CD14-positive monocyte (primary cell): ENCODE results near the gene FCRL3. TPM values are rescaled to one million over a fixed set of nuclear protein-coding genes. Genes with fewer than 3 reads are reported as not detected.

Experiments used
- DNase-seq, 3 donors: peaks; one replicate each; pipeline ENCODE4 v3.0.0-alpha.2; 2011 to 2022
- H2AFZ ChIP-seq: 2 replicates; pipeline ENCODE4 v1.6.0; 2012; ENCODE audit warnings: mild to moderate bottlenecking, low read depth, low read length, inconsistent platforms; ENCODE audit not compliant: insufficient read depth, poor library complexity, severe bottlenecking
- H3K27ac ChIP-seq, 2 donors: 1 replicate in 1 of 2; 2 replicates in 1 of 2; pipeline ENCODE4 v1.5.1; 2012 to 2013; ENCODE audit warnings: low read length in 2 of 2, control low read depth in 1 of 2, inconsistent platforms in 1 of 2, low read depth in 1 of 2, mild to moderate bottlenecking in 1 of 2
- H3K27me3 ChIP-seq, 2 donors: one replicate each; pipeline versions ENCODE4 v1.6.0 to v1.6.1; 2011 to 2013; ENCODE audit warnings: low read length in 2 of 2; ENCODE audit not compliant: control insufficient read depth in 2 of 2, insufficient read depth in 2 of 2
- H3K36me3 ChIP-seq, 2 donors: replicated peaks in 1 of 2; 1 replicate in 1 of 2; 2 replicates in 1 of 2; pipeline versions ENCODE4 v1.5.1 to v1.6.1; 2012 to 2013; ENCODE audit warnings: low read length in 2 of 2, control low read depth in 1 of 2, inconsistent platforms in 1 of 2, mild to moderate bottlenecking in 1 of 2; ENCODE audit not compliant: insufficient read depth in 2 of 2, control insufficient read depth in 1 of 2
- H3K4me1 ChIP-seq, 2 donors: 1 replicate in 1 of 2; 2 replicates in 1 of 2; pipeline versions ENCODE4 v1.5.1 to v1.6.1; 2012 to 2013; ENCODE audit warnings: low read length in 2 of 2, control low read depth in 1 of 2, inconsistent platforms in 1 of 2, mild to moderate bottlenecking in 1 of 2, moderate library complexity in 1 of 2; ENCODE audit not compliant: insufficient read depth in 2 of 2, control insufficient read depth in 1 of 2
- H3K4me2 ChIP-seq: replicated peaks from 2 replicates; pipeline ENCODE3; 2012; ENCODE audit warnings: low read length, moderate library complexity, mild to moderate bottlenecking; ENCODE audit not compliant: poor library complexity, severe bottlenecking; ENCODE audit errors: extremely low read depth
- H3K4me3 ChIP-seq, 3 experiments: fragments of 200-600 bp in 1 of 3; sonication (generic) in 1 of 3; replicated peaks in 1 of 3; 1 replicate in 2 of 3; 2 replicates in 1 of 3; pipeline ENCODE4 v1.5.1; 2011 to 2013; ENCODE audit warnings: low read length in 3 of 3, mild to moderate bottlenecking in 3 of 3, control low read depth in 2 of 3, low read depth in 2 of 3, inconsistent platforms in 1 of 3, moderate library complexity in 1 of 3
- H3K79me2 ChIP-seq: 2 replicates; pipeline ENCODE4 v1.6.0; 2012; ENCODE audit warnings: mild to moderate bottlenecking, control low read depth, inconsistent platforms, low read length, moderate library complexity; ENCODE audit not compliant: insufficient read depth
- H3K9ac ChIP-seq: 2 replicates; pipeline ENCODE4 v1.6.0; 2017; ENCODE audit warnings: low read length, mild to moderate bottlenecking; ENCODE audit not compliant: insufficient read depth, poor library complexity, severe bottlenecking
- H3K9me3 ChIP-seq, 2 donors: replicated peaks in 1 of 2; 1 replicate in 1 of 2; 2 replicates in 1 of 2; pipeline versions ENCODE4 v1.5.1 to v1.6.1; 2012 to 2013; ENCODE audit warnings: low read length in 2 of 2, control low read depth in 1 of 2; ENCODE audit not compliant: control insufficient read depth in 1 of 2, insufficient read depth in 1 of 2
- H4K20me1 ChIP-seq: 2 replicates; pipeline ENCODE4 v1.6.0; 2012; ENCODE audit warnings: mild to moderate bottlenecking, low read length, control low read depth, moderate library complexity; ENCODE audit not compliant: insufficient read depth
- H3K27ac Mint-ChIP-seq, 7 donors: one replicate each; pipeline ENCODE4 v1.8.0; 2020; ENCODE audit warnings: mild to moderate bottlenecking in 7 of 7, mixed read lengths in 7 of 7, moderate library complexity in 6 of 7, inconsistent platforms in 2 of 7
- H3K27me3 Mint-ChIP-seq, 3 donors: one replicate each; pipeline ENCODE4 v1.8.0; 2021 to 2022; ENCODE audit warnings: low read depth in 3 of 3, mild to moderate bottlenecking in 3 of 3, mixed read lengths in 3 of 3, moderate library complexity in 3 of 3, inconsistent platforms in 1 of 3
- H3K36me3 Mint-ChIP-seq, 2 donors: one replicate each; pipeline ENCODE4 v1.8.0; 2020; ENCODE audit warnings: mixed read lengths in 2 of 2, inconsistent platforms in 1 of 2, mild to moderate bottlenecking in 1 of 2
- H3K4me1 Mint-ChIP-seq: one replicate; pipeline ENCODE4 v1.8.0; 2020; ENCODE audit warnings: mild to moderate bottlenecking, mixed read lengths
- H3K4me3 Mint-ChIP-seq, 2 donors: one replicate each; pipeline ENCODE4 v1.8.0; 2020; ENCODE audit warnings: mild to moderate bottlenecking in 2 of 2, mixed read lengths in 2 of 2, moderate library complexity in 1 of 2
- H3K9me3 Mint-ChIP-seq, 7 donors: one replicate each; pipeline ENCODE4 v1.8.0; 2020 to 2022; ENCODE audit warnings: mixed read lengths in 7 of 7, mild to moderate bottlenecking in 6 of 7, moderate library complexity in 6 of 7, inconsistent platforms in 2 of 7
- WGBS: methylation state at CpG from one replicate; pipeline ENCODE4 v1.1.5; 2013; ENCODE audit warnings: missing lambda C conversion rate; ENCODE audit not compliant: insufficient coverage; 5-methylcytosine and 5-hydroxymethylcytosine counted together
- intact Hi-C, 2 donors: fragments of 100-400 bp; cut with micrococcal nuclease; formaldehyde crosslinking; loops; one replicate each; pipeline versions ENCODE4 v1.15.0 to v1.15.1; 2023
- polyA plus RNA-seq, 3 donors: library from polyadenylated mRNA; depleted of rRNA in 1 of 3; unstranded in 2 of 3; stranded (reverse) in 1 of 3; fragments of 300-500 nt in 2 of 3; fragments of >200 nt in 1 of 3; fragmentation: Illumina TruSeq in 2 of 3; gene quantifications; 1 replicate in 2 of 3; 2 replicates in 1 of 3; pipeline ENCODE4 v1.2.3, GENCODE V29; 2012 to 2021
- TF ChIP-seq, protein P1 (sequence below): fragments of 200-600 bp; IDR thresholded peaks from one replicate; pipeline ENCODE4 v1.8.0; 2022; ENCODE audit warnings: antibody characterized with exemption, mild to moderate bottlenecking

The FCRL3 gene
- polyA plus RNA-seq, 3 donors: 0.09 to 0.42 (median 0.32) TPM

DNA sequence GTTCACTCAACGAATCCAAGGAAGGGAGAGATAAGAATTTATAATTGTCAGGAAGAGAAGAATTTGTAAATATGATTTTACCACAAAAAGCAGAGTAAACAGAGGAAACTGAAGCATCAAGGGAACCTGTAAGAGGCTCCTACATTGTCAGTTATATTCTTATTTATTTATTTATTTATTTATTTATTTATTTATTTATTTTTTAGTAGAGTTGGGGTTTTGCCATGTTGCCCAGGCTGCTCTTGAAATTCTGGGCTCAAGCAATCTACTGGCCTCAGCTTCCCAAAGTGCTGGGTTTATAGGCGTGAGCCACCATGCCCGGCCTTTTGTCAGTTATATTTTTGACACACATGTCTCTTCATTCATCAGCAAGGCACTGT, 47.1 kb downstream of the FCRL3 start:
- peak overlapping the region in 1 of 3 experiments; percentile 67 for H3K4me3 ChIP-seq
- peaks cover 0 to 2% (median 0%) of the 10 kb centered on the region in 7 donors for H3K9me3 Mint-ChIP-seq
- no peak overlapping the region for H3K9ac ChIP-seq
- intact Hi-C loops: no loop called here
- peaks cover 4 to 6% of the 10 kb centered on the region in 2 donors for H3K36me3 Mint-ChIP-seq
- H3K4me2 ChIP-seq: peak overlapping the region; percentile 66
- TF ChIP-seq, protein P1, sequence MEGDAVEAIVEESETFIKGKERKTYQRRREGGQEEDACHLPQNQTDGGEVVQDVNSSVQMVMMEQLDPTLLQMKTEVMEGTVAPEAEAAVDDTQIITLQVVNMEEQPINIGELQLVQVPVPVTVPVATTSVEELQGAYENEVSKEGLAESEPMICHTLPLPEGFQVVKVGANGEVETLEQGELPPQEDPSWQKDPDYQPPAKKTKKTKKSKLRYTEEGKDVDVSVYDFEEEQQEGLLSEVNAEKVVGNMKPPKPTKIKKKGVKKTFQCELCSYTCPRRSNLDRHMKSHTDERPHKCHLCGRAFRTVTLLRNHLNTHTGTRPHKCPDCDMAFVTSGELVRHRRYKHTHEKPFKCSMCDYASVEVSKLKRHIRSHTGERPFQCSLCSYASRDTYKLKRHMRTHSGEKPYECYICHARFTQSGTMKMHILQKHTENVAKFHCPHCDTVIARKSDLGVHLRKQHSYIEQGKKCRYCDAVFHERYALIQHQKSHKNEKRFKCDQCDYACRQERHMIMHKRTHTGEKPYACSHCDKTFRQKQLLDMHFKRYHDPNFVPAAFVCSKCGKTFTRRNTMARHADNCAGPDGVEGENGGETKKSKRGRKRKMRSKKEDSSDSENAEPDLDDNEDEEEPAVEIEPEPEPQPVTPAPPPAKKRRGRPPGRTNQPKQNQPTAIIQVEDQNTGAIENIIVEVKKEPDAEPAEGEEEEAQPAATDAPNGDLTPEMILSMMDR: no peak
- H3K27ac ChIP-seq: peak overlapping the region in 1 of 2 donors; percentile 61
- DNase-seq: no peak
- H4K20me1 ChIP-seq: no peaks in the 10 kb centered on the region
- WGBS: 0% methylated on average over 1 of the region's 3 CpGs
- peaks cover 54% of the 10 kb centered on the region for H3K4me1 Mint-ChIP-seq
- peaks cover 0 to 12% (median 1%) of the 10 kb centered on the region in 3 donors for H3K27me3 Mint-ChIP-seq
- H3K79me2 ChIP-seq: no peaks in the 10 kb centered on the region
- peak overlapping the region in 6 of 7 donors; percentile 32 to 75 (median 65) for H3K27ac Mint-ChIP-seq
- H3K36me3 ChIP-seq: no peaks in the 10 kb centered on the region
- no peaks in the 10 kb centered on the region for H3K9me3 ChIP-seq
- no peak overlapping the region for H2AFZ ChIP-seq
- peaks cover 42 to 67% of the 10 kb centered on the region in 2 donors for H3K4me1 ChIP-seq
- no peak overlapping the region for H3K4me3 Mint-ChIP-seq
- H3K27me3 ChIP-seq: no peaks in the 10 kb centered on the region

DNA sequence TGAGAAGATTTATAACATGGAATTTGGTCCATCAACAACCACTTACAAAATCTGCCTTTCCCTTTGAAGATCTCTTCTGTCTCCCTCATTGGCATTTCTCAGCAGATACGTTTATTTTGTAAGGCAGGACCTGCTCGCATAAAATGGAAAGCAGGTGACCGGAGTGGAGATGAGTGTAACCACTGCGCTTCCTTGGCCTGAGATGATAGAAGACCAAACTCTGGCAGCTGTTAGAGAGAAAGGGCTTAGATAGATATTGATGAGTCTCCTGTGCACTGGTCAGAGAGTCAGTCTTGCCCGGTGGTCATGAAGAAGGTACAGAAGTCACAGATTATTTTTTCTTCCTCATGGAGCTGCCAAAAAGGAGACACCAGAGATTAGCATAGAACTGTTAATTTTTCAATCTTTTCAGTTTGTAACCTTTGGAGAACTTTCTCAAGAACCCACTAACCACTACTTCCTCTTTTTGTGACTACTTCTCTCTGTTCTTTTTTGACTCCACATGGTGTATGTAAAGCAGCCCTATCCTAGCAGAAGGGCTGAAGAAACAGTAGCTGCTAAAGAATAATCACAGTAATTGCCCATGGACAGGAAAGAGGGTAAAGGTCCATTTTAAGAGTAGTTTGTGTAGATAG, 47.6 kb downstream of the FCRL3 start:
- H3K4me1 ChIP-seq: peaks cover 42 to 72% of the 10 kb centered on the region in 2 donors
- peaks cover 0 to 9% (median 0%) of the 10 kb centered on the region in 3 donors for H3K27me3 Mint-ChIP-seq
- peaks cover 4 to 6% of the 10 kb centered on the region in 2 donors for H3K36me3 Mint-ChIP-seq
- peak overlapping the region in 1 of 2 donors; percentile 61 for H3K27ac ChIP-seq
- TF ChIP-seq, protein P1: no peak
- H3K27ac Mint-ChIP-seq: peak overlapping the region; percentile 37 to 87 (median 75)
- peak; percentile 63 to 83 (median 66) for DNase-seq
- H3K4me3 ChIP-seq: peak overlapping the region in 1 of 3 experiments; percentile 67
- no peaks in the 10 kb centered on the region for H3K79me2 ChIP-seq
- no peaks in the 10 kb centered on the region for H3K9me3 ChIP-seq
- H3K4me3 Mint-ChIP-seq: peak overlapping the region; percentile 9 to 75
- WGBS: 26% methylated on average over 3 of the region's 5 CpGs
- no peak overlapping the region for H2AFZ ChIP-seq
- peaks cover 52% of the 10 kb centered on the region for H3K4me1 Mint-ChIP-seq
- no peaks in the 10 kb centered on the region for H3K36me3 ChIP-seq
- H3K9ac ChIP-seq: no peak overlapping the region
- no peaks in the 10 kb centered on the region for H4K20me1 ChIP-seq
- intact Hi-C loops: no loop called here
- H3K9me3 Mint-ChIP-seq: peaks cover 0 to 2% (median 0%) of the 10 kb centered on the region in 7 donors
- H3K4me2 ChIP-seq: peak overlapping the region; percentile 66
- H3K27me3 ChIP-seq: no peaks in the 10 kb centered on the region
